Neural progenitor cell (in vitro differentiated cells): ENCODE data around the gene ADTRP.

Source experiments
- EZH2phosphoT487 ChIP-seq: fragments of 200-600 bp; sonication (generic); IDR thresholded peaks from 2 replicates; pipeline ENCODE4 v1.6.1; 2017; ENCODE audit warnings: antibody characterized with exemption
- TF ChIP-seq, protein P1 (sequence below): fragments of 200-600 bp; sonication (generic); IDR thresholded peaks from 2 replicates; pipeline ENCODE4 v1.5.1; 2017; ENCODE audit warnings: antibody characterized with exemption, mild to moderate bottlenecking

DNA sequence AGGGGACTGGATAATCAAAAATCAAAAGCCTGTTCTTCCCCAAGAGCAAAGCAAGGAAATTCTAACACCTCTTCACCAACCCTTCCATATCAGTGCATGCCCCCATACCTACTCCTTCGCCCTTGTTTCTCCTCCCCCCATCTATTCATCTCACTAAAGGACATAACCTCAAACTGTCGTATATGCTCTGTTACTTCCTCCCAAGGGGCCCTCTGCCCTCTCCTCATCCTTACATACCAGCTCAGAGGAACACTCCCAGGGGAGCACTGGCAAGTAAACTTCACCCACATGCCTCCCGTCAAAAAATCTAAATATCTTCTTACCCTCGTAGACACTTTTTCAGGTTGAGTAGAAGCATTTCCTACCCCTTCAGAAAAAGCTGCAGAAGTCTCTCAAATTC lies 9.4 kb upstream of the ADTRP start:
- TF ChIP-seq, protein P1, sequence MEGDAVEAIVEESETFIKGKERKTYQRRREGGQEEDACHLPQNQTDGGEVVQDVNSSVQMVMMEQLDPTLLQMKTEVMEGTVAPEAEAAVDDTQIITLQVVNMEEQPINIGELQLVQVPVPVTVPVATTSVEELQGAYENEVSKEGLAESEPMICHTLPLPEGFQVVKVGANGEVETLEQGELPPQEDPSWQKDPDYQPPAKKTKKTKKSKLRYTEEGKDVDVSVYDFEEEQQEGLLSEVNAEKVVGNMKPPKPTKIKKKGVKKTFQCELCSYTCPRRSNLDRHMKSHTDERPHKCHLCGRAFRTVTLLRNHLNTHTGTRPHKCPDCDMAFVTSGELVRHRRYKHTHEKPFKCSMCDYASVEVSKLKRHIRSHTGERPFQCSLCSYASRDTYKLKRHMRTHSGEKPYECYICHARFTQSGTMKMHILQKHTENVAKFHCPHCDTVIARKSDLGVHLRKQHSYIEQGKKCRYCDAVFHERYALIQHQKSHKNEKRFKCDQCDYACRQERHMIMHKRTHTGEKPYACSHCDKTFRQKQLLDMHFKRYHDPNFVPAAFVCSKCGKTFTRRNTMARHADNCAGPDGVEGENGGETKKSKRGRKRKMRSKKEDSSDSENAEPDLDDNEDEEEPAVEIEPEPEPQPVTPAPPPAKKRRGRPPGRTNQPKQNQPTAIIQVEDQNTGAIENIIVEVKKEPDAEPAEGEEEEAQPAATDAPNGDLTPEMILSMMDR, result no peak
- no peak for TF ChIP-seq EZH2phosphoT487
